LNCAP (cell line): ENCODE results near the gene HEPACAM.

Experiments used
- CTCF ChIP-seq: fragments of 450-650 bp; IDR thresholded peaks from 2 replicates; pipeline ENCODE4 v1.5.1; 2017; ENCODE audit warnings: mild to moderate bottlenecking

Gene HEPACAM

GRCh38 chr11:124915541-124916369 is 20.1 kb downstream of the HEPACAM start:
- TF ChIP-seq CTCF, result no peak

GRCh38 chr11:124902616-124903015 is 33.2 kb downstream of the HEPACAM start:
- no peak for TF ChIP-seq CTCF

- no peak for TF ChIP-seq CTCF
Observed at GRCh38 chr11:124900464-124900863, 35.4 kb downstream of the HEPACAM start.

- TF ChIP-seq CTCF, result no peak
Observed at GRCh38 chr11:124899383-124900145, 36.3 kb downstream of the HEPACAM start.

- no peak for TF ChIP-seq CTCF
Observed at GRCh38 chr11:124898711-124899110, 37.1 kb downstream of the HEPACAM start.

GRCh38 chr11:124898263-124898680 is 37.6 kb downstream of the HEPACAM start:
- no peak for TF ChIP-seq CTCF

- TF ChIP-seq CTCF, result no peak
Observed at GRCh38 chr11:124897674-124898262, 38.1 kb downstream of the HEPACAM start, which contains the start of gene ROBO4. ROBO4 (minus strand) TSS chr11:124897865; CDS start chr11:124897795, 70 bp downstream.
